ENCODE measurements around the gene AMELX. TPM values are rescaled to one million over a fixed set of nuclear protein-coding genes. Genes with fewer than 3 reads are reported as not detected.

The AMELX gene
- polyA plus RNA-seq, 1 donor (not counting 4 experiments of a cell fraction or from before 2014, with no cell fraction given) = not detected

GRCh38 chrX:11336201-11336600 is 43.0 kb downstream of the AMELX start:
- DNase-seq (ENCODE audit: low read depth, low spot score) (no peak), FAIRE-seq (no peak)
- Histone ChIP-seq H3K27me3 (ENCODE audit: control insufficient read depth, extremely low read depth, insufficient read depth, low read length) (no peaks in the 10 kb centered on the region), H4K20me1 (ENCODE audit: control insufficient read depth, extremely low read depth, insufficient read depth, low read length) (no peaks in the 10 kb centered on the region), H3K9me1 (ENCODE audit: control insufficient read depth, extremely low read depth, insufficient read depth, low read length) (no peaks in the 10 kb centered on the region), H3K4me1 (ENCODE audit: control insufficient read depth, extremely low read depth, insufficient read depth, low read length) (no peaks in the 10 kb centered on the region), H3K4me2 (ENCODE audit: control insufficient read depth, extremely low read depth, insufficient read depth, low read depth, low read length) (no peak overlapping the region), H3K36me3 (ENCODE audit: control insufficient read depth in 2 of 2, extremely low read depth in 1 of 2, insufficient read depth in 2 of 2, low read length in 2 of 2) (no peaks in the 10 kb centered on the region), H3K27ac (ENCODE audit: control insufficient read depth, insufficient read depth, low read length) (no peak overlapping the region), H2AFZ (ENCODE audit: control insufficient read depth, low read length) (no peak overlapping the region), H3K9me3 (ENCODE audit: control insufficient read depth, low read depth, low read length) (no peaks in the 10 kb centered on the region), H3K9ac (ENCODE audit: control insufficient read depth, extremely low read depth, insufficient read depth, low read length) (no peak overlapping the region), H3K4me3 (ENCODE audit: control insufficient read depth in 2 of 3, extremely low read depth in 1 of 3, insufficient read depth in 2 of 3, low read depth in 1 of 3, low read length in 3 of 3) (no peak overlapping the region), H3K79me2 (ENCODE audit: control insufficient read depth, insufficient read depth, low read length) (no peaks in the 10 kb centered on the region)
- dilution Hi-C loops (cut with MboI; ENCODE audit: extremely low pct_ligation_motif_present, low sequenced_read_pairs) = no loop called here
- TF ChIP-seq EZH2 (IDR thresholded peaks at IDR 0.05; ENCODE audit: low read length) (no peak), CTCF (optimal IDR thresholded peaks at IDR 0.05 in 1 of 3, IDR thresholded peaks at IDR 0.05 in 1 of 3, conservative IDR thresholded peaks at IDR 0.05 in 1 of 3; ENCODE audit: extremely low read depth in 1 of 3, insufficient read depth in 2 of 3, low read length in 3 of 3) (no peak)

GRCh38 chrX:11337292-11338009 is 44.2 kb downstream of the AMELX start:
- Histone ChIP-seq H2AFZ (ENCODE audit: control insufficient read depth, low read length) (no peak overlapping the region), H3K9me1 (ENCODE audit: control insufficient read depth, extremely low read depth, insufficient read depth, low read length) (no peaks in the 10 kb centered on the region), H3K9me3 (ENCODE audit: control insufficient read depth, low read depth, low read length) (no peaks in the 10 kb centered on the region), H3K27me3 (ENCODE audit: control insufficient read depth, extremely low read depth, insufficient read depth, low read length) (no peaks in the 10 kb centered on the region), H4K20me1 (ENCODE audit: control insufficient read depth, extremely low read depth, insufficient read depth, low read length) (no peaks in the 10 kb centered on the region), H3K79me2 (ENCODE audit: control insufficient read depth, insufficient read depth, low read length) (no peaks in the 10 kb centered on the region), H3K4me1 (ENCODE audit: control insufficient read depth, extremely low read depth, insufficient read depth, low read length) (peaks cover 3% of the 10 kb centered on the region), H3K36me3 (ENCODE audit: control insufficient read depth in 2 of 2, extremely low read depth in 1 of 2, insufficient read depth in 2 of 2, low read length in 2 of 2) (no peaks in the 10 kb centered on the region), H3K27ac (ENCODE audit: control insufficient read depth, insufficient read depth, low read length) (no peak overlapping the region), H3K4me3 (ENCODE audit: control insufficient read depth in 2 of 3, extremely low read depth in 1 of 3, insufficient read depth in 2 of 3, low read depth in 1 of 3, low read length in 3 of 3) (no peak overlapping the region), H3K4me2 (ENCODE audit: control insufficient read depth, extremely low read depth, insufficient read depth, low read depth, low read length) (no peak overlapping the region), H3K9ac (ENCODE audit: control insufficient read depth, extremely low read depth, insufficient read depth, low read length) (no peak overlapping the region)
- DNase-seq (ENCODE audit: low read depth, low spot score) (no peak), FAIRE-seq (no peak)
- TF ChIP-seq CTCF (optimal IDR thresholded peaks at IDR 0.05 in 1 of 3, IDR thresholded peaks at IDR 0.05 in 1 of 3, conservative IDR thresholded peaks at IDR 0.05 in 1 of 3; ENCODE audit: extremely low read depth in 1 of 3, insufficient read depth in 2 of 3, low read length in 3 of 3) (no peak), EZH2 (IDR thresholded peaks at IDR 0.05; ENCODE audit: low read length) (no peak)
- dilution Hi-C loops (cut with MboI; ENCODE audit: extremely low pct_ligation_motif_present, low sequenced_read_pairs) = no loop called here
